Measurements from ENCODE around the gene TRDMT1.
A peak's percentile ranks its signal among the peaks of the same experiment; 100 is the strongest.

Gene TRDMT1, protein sequence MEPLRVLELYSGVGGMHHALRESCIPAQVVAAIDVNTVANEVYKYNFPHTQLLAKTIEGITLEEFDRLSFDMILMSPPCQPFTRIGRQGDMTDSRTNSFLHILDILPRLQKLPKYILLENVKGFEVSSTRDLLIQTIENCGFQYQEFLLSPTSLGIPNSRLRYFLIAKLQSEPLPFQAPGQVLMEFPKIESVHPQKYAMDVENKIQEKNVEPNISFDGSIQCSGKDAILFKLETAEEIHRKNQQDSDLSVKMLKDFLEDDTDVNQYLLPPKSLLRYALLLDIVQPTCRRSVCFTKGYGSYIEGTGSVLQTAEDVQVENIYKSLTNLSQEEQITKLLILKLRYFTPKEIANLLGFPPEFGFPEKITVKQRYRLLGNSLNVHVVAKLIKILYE

GRCh38 chr10:17200912-17201793, at the start of gene TRDMT1:
TSS of gene TRDMT1 (minus strand) at chr10:17201672. CDS start at chr10:17201634, 38 bp downstream.
- peak; percentile 93 for DNase-seq (ENCODE audit: low read depth)

DNA sequence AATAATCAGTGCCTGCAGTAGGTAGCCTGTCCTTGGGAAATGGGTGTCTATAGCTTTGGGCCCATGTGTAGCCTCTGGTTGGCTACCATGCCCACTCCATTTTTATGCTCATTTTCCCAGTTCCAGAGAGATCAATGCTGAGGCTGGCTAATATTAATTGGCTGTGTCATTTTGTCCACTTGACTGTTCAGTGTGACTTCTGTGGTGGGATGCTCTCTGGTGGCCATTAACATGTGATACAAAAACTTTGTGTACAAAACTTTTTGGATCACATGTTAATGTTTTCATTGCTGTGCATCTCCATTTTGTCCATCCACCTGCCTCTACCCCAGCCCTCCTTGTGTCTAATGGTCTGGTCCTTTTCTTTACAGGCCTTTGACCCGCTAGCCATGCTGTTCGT, 49.3 kb upstream of the TRDMT1 start:
- no peak for DNase-seq (ENCODE audit: low read depth)

DNA sequence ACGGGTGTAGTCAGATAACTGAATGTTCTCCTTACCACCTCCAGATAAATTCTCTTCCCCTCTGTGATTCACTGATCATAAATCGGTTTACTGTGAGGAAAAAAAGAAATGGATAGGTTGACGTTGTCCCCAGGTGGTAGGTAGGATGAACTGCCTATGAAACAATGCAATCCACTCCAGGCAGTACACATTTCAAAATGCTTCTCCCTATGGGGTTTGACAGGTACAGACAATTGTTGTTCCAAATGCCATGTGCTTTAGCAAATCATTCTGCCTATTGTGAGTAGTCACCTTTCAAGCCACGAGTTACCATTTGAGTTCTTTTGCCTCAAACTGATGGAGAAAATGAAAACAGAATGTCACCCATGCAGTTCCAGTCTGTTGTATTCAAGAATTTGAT, 48.3 kb upstream of the TRDMT1 start:
- DNase-seq (ENCODE audit: low read depth), result peak; percentile 15

DNA sequence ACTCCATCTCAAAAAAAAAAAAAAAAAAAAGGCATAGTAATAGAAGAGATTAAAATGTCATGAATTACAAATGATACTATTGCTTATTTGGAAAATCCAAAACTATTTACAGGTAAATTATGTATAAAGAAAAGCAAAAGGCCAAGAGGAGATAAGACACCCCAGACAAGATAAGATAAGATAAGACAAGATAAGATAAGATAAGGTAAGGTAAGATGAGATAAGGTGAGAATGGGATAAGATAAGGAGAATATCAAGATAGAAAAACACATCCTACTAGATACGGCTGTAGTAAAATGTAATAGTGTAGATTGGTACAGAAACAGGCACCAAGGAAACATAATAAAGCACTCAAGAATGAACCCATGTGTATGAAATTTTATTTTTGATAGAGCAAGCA, 47.5 kb upstream of the TRDMT1 start:
- DNase-seq (ENCODE audit: low read depth), result no peak

DNA sequence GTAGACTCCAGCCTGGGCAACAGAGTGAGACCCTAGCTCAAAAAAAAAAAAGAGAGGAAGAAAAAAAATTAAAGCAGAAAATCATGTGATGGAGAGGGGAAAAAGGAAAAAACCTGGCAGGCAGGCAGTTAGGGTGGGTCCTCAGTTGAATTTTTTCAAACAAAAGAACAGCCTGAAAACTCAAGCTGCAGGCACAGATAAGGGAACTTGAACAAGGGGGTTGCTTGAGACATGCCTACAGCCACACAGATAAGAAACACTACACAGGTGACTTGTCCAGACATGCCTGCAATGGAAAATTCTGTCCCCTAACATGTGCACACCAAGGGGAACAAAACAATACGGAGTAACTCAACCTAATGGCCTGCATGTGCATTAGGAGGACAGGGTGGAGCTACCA, 45.7 kb upstream of the TRDMT1 start:
- no peak for DNase-seq (ENCODE audit: low read depth)

DNA sequence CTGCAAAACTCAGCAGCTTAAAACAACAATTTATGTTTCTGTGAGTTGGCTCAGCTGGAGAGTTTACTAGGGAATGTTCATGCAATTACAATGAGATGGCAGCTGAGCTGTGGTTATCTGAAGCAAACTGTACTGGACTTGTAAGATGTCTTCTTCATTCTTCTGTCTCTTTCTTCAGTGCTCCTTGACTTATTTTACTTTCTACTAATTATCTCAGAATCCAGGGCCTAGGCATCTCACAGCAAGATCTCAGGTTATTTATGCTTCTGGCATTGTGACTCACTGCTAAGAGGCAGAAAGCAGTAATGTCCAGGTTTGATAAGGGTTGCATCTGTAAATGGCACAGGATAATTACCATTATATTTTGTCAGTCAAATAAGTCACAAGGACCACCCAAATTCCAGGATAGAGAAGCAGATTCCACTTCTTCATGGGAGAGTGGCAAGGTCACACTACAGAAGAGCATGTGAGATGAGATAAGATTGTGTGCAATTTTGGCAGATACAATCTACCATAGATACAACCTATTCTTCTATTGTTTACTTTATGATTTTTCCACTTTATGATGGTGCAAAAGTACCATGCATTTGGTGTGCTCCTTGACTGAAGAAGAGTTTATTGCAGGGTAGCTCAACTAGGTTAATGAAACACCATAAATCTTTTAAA, 43.4 kb upstream of the TRDMT1 start:
- peak; percentile 13 for DNase-seq (ENCODE audit: low read depth)

DNA sequence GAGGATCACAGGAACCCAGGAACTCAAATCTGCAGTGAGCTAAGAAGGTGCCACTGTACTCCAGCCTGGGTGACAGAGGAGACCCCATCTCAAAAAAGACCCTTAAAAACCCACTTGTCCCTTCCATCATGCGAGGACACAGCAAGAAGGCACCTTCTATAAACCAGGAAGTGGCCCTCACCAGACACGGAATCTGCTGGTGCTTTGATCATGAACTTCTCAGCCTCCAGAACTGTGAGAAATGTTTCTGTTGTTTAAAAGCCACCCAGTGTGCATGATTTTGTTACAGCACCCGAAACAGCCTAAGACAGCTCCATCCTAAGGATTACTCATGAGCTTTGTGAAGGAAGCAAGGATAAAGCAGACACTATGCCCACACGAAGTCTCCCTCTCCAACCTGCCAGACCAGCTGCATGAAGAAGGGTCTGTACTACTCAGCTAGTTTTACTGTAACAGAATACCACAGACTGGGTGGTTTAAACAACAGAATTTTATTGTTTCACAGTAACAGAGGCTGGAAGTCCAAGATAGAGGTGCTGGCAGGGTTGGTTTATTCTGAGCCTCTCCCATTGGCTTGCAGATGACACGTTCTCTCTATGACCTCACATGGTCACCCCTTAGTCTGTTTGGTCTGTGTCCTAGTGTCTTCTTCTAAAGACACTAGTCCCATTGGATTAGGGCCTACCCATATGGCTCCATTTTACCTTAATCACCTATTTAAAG, 40.3 kb upstream of the TRDMT1 start:
- no peak for DNase-seq (ENCODE audit: low read depth)

- DNase-seq (ENCODE audit: low read depth), result no peak
Measured at GRCh38 chr10:17240616-17241015, 39.1 kb upstream of the TRDMT1 start.

GRCh38 chr10:17240096-17240495, 38.6 kb upstream of the TRDMT1 start:
- DNase-seq (ENCODE audit: low read depth), result no peak

DNA sequence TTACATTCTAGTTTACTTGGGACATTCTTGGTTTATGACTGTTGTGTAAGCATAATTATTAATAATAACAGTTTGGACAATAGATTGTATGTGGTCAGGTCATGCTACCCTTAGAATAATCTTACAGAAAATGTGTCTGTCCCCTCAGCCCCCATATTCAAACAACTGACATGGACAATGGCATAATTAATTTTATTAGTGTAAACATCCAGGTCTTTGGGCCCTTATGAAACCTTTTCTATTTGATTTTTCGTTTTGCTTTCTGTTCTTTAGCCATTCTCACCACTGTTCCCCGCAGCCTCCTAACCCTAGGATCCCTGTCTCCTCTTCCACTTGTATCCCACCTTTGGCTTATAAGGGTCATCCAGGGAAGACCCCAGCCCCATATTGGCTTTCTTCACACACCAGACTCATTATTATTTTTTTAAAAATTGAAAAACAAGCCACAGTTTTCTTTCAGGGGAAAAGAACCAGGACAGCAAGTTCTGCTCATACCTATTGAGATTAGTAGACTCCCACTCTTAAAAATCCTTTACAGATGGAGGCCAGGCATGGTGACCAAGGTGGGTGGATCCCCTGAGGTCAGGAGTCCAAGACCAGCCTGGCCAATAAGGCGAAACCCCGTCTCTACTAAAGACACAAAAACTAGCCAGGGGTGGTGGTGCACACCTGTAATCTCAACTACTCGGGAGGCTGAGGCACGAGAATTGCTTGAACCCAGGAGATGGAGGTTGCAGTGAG, 38.0 kb upstream of the TRDMT1 start:
- DNase-seq (ENCODE audit: low read depth), result peak; percentile 42

DNA sequence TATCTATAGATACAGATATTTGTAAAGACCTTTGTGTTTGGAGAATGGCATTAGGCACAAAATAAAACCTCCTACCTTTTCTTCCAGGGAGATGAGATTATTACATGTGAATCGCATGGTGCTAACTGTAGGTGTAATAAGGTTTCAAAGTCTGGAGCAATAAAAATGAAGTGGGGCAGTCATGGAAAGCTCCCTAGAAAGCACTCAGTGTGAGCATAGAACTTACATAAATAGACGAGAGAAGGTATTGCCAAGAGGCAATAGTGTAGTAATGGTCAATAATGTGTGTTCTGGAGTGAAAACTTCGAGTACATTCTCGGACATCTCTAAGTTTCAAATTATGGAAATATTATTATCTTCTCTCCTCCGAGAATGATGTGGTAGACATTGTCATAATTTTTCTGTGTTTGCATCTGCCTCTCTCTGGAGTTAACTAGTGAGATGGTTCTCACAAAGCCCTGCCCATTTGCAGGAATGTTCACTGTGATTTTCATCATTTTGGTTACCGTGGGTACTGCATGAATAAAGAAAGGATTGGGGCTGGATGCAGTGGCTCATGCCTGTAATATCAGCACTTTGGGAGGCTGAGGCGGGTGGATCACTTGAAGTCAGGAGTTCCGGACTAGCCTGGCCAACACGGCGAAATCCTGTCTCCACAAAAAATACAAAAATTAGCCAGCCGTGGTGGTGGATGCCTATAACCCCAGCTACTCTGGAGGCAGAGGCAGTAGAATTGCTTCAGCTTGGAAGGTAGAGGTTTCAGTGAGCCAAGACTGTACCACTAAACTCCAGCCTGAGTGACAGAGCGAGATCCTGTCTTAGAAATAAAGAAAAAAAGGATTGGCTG, 37.2 kb upstream of the TRDMT1 start:
- DNase-seq (ENCODE audit: low read depth), result peak; percentile 93

DNA sequence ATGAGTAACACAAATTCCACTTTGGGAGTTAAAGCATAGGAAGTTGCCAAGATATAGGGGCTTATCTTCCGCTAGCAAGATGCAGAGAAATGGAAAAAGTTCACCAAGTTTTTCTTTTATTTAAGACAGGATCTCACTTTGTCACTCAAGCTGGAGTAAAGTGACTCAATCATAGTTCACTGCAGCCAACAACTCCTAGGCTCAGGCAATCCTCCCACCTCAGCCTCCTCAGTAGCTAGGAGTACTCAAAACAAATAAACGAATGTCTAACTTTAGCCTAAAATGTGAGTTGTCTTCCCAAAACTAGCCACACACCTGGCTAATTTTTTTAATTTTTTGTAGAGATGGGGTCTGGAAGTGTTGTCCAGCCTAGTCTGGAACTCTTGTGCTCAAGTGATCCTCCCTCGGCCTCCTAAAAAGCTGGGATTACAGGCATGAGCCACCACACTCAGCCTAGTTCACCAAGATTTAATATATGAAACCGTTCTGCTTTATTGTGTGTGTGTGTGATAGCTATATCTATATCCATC, 36.5 kb upstream of the TRDMT1 start:
- DNase-seq (ENCODE audit: low read depth), result peak; percentile 84

GRCh38 chr10:17237149-17237527, 35.7 kb upstream of the TRDMT1 start:
- DNase-seq (ENCODE audit: low read depth), result no peak

DNA sequence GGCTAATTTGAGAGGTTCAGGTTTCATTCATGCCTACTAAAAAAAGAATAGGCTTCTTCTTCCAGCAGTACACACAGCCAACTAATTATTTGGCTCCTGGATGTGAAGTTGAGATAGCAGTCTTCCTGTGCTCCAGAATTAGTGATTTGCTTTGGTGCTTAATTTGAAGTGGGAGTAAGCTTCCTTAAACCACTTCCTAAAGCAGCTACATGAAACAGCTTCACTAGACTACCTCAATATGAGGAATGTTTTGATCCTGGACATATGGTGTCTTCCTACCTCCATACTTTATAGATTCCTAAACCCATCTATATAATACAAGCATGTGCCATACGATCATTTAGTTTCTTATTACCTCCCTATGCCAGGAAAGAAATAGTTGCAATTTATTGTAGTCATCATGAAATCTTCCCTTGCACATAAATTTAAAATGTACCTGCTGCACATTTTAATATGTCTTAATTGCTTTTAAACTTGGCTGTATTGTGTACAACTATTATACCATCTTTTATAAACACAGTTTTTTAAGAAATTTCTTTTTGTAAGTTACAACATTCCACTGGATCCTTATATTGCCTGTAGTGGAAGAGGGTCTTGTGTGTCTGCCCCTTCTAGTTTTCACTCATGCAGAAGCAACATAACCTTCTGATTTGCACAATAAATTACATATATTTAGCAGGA, 35.1 kb upstream of the TRDMT1 start:
- DNase-seq (ENCODE audit: low read depth), result peak; percentile 38

GRCh38 chr10:17235136-17235535, 33.7 kb upstream of the TRDMT1 start:
- peak; percentile 42 for DNase-seq (ENCODE audit: low read depth)

DNA sequence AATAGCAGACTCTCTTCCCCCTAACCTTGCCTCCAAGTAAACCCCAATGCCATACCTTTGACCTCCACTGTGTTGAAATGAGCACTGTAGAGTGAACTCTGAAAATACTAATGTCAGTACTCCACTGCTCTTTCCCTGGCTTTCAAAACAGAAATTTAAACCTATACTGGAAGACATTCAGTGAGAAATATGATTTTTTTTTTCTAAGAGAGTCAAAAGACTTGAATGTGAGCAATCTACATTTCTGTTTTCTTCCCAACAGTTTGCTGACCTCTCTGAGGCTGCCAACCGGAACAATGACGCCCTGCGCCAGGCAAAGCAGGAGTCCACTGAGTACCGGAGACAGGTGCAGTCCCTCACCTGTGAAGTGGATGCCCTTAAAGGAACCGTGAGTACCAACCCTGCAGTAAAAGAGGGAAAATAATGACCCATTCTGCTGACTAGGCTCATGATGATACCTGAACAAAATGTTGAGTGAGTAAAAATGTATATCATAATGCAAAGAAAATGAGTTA, 33.0 kb upstream of the TRDMT1 start:
- peak; percentile 33 for DNase-seq (ENCODE audit: low read depth)

GRCh38 chr10:17233286-17233991, 32.0 kb upstream of the TRDMT1 start:
- peak; percentile 82 for DNase-seq (ENCODE audit: low read depth)

DNA sequence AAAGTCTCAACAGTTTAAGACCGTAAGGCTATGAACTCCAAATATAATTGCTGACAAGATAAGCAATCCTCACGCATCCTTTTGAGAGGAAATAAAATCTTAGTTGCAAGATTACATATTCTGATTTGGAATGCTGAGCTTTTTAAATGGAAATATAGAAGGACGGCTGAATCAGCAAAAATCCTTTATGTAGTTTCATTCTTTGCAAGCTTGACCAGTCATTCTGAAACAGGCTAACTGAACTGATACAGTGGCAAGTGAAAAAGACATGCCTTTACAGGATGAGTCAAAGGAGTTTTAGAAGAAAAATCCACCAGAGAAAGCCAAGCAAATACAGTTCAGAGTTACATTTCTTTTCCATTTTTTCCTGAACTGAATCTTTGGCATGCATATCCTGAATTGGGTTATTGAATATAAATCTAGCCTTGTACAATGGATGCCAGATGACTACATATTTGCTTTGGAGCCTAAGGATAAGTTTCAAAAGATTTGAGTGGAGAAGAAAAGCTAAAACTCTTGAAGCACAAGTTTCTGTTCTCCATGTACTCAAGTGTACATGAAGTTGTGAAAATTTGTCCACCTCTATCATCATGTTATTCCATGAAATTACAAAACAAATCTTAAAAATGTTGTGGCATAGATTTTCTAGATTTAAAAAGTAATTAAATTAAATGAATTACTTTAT, 30.9 kb upstream of the TRDMT1 start:
- no peak for DNase-seq (ENCODE audit: low read depth)
